Nephron (organoid): ENCODE data around the gene NKD1.

Source experiments
- H3K27ac Mint-ChIP-seq, 3 experiments: 2 replicates each; pipeline ENCODE4 v1.8.0; 2020; ENCODE audit warnings: mixed read lengths in 3 of 3, mild to moderate bottlenecking in 2 of 3, moderate library complexity in 1 of 3
- H3K27me3 Mint-ChIP-seq: 2 replicates; pipeline ENCODE4 v1.8.0; 2021; ENCODE audit warnings: low read depth, mild to moderate bottlenecking, moderate library complexity, mixed read lengths
- H3K36me3 Mint-ChIP-seq: 2 replicates; pipeline ENCODE4 v1.8.0; 2020; ENCODE audit warnings: low read depth, mixed read lengths
- H3K4me1 Mint-ChIP-seq: 2 replicates; pipeline ENCODE4 v1.8.0; 2020; ENCODE audit warnings: mixed read lengths
- H3K4me3 Mint-ChIP-seq, 3 experiments: 2 replicates each; pipeline ENCODE4 v1.8.0; 2020; ENCODE audit warnings: mild to moderate bottlenecking in 3 of 3, mixed read lengths in 3 of 3, moderate library complexity in 2 of 3
- H3K9me3 Mint-ChIP-seq: 2 replicates; pipeline ENCODE4 v1.8.0; 2020; ENCODE audit warnings: mixed read lengths
- TF ChIP-seq, protein P1 (sequence below), 3 experiments: fragments of 200-600 bp; sonication (generic); IDR thresholded peaks; one replicate each; pipeline ENCODE4 v1.5.0; 2021; ENCODE audit warnings: antibody characterized with exemption in 3 of 3; ENCODE audit not compliant: unreplicated experiment in 3 of 3

Gene NKD1

DNA sequence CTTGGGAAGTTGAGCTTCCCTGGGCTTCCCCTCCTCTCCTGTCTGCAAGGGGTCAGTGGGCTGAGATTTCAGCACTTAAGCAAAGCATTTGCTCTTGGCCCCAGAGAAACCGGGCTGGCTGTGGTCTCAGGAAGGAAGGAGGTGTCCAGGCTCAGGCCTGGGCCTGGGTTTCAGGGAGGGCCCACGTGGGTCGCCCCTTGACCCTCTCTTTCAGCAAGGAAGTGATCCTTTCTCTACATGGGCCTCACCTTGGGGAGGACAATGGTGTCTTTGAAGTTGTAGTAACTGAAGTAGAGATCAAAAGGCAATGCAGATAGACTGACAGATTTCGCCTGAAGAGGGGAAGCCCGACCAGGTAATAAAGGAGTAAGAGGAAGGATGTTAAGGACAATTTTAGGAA lies 147.9 kb downstream of the NKD1 start:
- H3K4me1 Mint-ChIP-seq = peaks cover 45% of the 10 kb centered on the region
- peak overlapping the region in 1 of 3 experiments; percentile 1 for H3K27ac Mint-ChIP-seq
- no peaks in the 10 kb centered on the region for H3K36me3 Mint-ChIP-seq
- H3K27me3 Mint-ChIP-seq = peaks cover 38% of the 10 kb centered on the region
- H3K4me3 Mint-ChIP-seq = peak overlapping the region in 1 of 3 experiments; percentile 6
- no peaks in the 10 kb centered on the region for H3K9me3 Mint-ChIP-seq
- TF ChIP-seq, protein P1, sequence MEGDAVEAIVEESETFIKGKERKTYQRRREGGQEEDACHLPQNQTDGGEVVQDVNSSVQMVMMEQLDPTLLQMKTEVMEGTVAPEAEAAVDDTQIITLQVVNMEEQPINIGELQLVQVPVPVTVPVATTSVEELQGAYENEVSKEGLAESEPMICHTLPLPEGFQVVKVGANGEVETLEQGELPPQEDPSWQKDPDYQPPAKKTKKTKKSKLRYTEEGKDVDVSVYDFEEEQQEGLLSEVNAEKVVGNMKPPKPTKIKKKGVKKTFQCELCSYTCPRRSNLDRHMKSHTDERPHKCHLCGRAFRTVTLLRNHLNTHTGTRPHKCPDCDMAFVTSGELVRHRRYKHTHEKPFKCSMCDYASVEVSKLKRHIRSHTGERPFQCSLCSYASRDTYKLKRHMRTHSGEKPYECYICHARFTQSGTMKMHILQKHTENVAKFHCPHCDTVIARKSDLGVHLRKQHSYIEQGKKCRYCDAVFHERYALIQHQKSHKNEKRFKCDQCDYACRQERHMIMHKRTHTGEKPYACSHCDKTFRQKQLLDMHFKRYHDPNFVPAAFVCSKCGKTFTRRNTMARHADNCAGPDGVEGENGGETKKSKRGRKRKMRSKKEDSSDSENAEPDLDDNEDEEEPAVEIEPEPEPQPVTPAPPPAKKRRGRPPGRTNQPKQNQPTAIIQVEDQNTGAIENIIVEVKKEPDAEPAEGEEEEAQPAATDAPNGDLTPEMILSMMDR (IDR thresholded peaks at IDR 0.05; ENCODE audit: unreplicated experiment in 3 of 3) = no peak

DNA sequence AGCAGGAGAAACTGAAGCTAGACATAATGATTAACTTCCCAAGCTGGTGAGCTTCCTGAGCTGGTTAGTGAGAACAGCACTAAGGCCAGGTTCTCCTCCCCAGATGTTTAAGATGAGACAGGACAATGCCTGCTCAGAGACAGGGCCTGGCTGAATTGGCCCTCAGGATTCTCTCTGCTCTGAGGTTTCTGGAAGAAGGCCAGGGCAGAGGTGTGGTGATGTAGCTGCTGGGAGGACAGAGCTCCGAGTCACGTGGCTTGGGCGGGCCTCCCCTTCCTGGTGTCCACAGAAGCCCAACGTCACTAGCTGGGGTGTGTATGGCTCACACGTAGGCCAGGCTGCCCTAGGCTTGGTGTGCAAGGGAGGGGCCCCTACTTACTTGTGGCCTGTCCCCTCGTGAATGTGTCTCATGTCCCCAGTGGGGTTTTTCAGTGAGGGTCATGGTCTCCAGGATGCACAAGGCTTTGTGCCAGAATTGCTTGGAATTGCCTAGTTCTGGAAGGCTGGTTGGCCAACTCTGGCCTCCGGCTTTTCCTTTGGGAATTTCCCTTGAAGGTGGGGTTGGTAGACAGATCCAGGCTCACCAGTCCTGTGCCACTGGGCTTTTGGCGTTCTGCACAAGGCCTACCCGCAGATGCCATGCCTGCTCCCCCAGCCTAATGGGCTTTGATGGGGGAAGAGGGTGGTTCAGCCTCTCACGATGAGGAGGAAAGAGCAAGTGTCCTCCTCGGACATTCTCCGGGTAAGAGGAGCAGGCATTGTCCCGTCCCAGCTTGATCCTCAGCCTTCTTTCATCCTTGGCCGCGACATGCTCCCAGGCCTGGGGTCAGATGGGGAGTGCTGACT lies 148.6 kb downstream of the NKD1 start:
- H3K27ac Mint-ChIP-seq = peak overlapping the region in 1 of 3 experiments; percentile 1
- peaks cover 4% of the 10 kb centered on the region for H3K9me3 Mint-ChIP-seq
- peaks cover 51% of the 10 kb centered on the region for H3K4me1 Mint-ChIP-seq
- TF ChIP-seq, protein P1 (IDR thresholded peaks at IDR 0.05; ENCODE audit: unreplicated experiment in 3 of 3) = no peak
- no peak overlapping the region for H3K4me3 Mint-ChIP-seq
- H3K27me3 Mint-ChIP-seq = peaks cover 38% of the 10 kb centered on the region
- no peaks in the 10 kb centered on the region for H3K36me3 Mint-ChIP-seq

DNA sequence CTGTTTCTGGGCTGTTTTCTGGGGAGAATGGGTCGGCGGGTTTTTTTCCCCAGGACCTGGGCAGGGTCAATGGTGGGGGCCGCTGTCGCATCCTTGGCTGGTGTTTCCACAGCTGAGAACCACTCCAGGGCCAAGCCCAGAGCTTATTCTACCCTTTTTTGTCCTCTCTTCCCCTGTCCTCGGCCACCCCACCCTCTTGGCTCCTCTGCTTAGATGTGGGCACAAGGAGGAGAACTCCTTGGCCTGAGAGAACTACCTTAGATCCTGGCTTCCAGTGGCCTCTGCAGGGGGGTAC lies 149.2 kb downstream of the NKD1 start:
- H3K9me3 Mint-ChIP-seq = peaks cover 4% of the 10 kb centered on the region
- peaks cover 35% of the 10 kb centered on the region for H3K27me3 Mint-ChIP-seq
- peaks cover 52% of the 10 kb centered on the region for H3K4me1 Mint-ChIP-seq
- H3K4me3 Mint-ChIP-seq = no peak overlapping the region
- no peaks in the 10 kb centered on the region for H3K36me3 Mint-ChIP-seq
- peak overlapping the region in 2 of 3 experiments; percentile 49 to 69 for H3K27ac Mint-ChIP-seq
- TF ChIP-seq, protein P1 (IDR thresholded peaks at IDR 0.05; ENCODE audit: unreplicated experiment in 3 of 3) = no peak

DNA sequence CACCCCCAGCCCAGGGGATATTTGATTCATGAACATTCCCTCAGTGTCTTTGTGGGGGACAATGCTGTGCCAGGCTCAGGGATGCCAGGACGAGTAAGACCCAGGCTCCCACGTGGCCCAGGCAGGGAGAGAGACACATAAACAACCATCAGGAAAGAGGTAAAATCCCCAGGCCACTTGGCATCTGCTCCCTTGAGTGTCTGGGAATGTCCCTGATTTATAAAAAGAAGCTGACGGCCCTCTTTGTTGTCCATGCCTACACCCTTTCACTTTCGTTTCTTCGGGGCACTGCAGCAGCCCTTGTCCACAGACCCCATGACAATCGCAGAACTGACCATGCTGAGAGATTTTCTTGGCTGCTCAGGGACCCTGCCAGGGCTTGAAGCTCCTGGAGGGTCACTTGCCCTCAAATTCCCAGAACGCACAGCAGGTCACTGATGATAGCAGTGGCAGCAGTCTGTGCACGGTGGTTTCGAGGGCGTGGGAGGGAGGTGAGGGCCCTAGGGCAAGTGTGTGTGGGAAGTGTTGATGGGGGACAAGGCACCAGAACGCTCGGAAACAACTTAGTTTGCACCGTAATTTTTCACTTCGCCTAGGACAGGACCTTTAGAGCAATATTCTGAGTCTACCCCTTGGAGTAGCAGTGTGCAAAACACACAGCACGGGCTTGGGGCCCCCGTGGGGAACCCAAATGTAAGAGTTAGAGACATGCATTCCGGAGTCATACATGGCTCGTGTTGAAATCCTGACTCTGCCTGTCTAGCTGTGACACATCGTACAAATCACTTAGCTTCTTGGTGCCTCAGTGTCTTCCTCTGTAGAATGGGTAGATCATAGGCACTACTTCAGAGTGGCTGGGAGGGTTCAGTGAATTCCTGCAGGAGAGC lies 149.9 kb downstream of the NKD1 start:
- Mint-ChIP-seq H3K4me1 (peaks cover 56% of the 10 kb centered on the region), H3K36me3 (no peaks in the 10 kb centered on the region), H3K27ac (peak overlapping the region in 2 of 3 experiments; percentile 49 to 69), H3K9me3 (peaks cover 4% of the 10 kb centered on the region), H3K4me3 (peak overlapping the region in 2 of 3 experiments; percentile 5 to 46), H3K27me3 (peaks cover 28% of the 10 kb centered on the region)
- TF ChIP-seq, protein P1 (IDR thresholded peaks at IDR 0.05; ENCODE audit: unreplicated experiment in 3 of 3) = no peak
